Measurements from ENCODE around the gene DNAJC5. TPM values are rescaled to one million over a fixed set of nuclear protein-coding genes. Genes with fewer than 3 reads are reported as not detected.
"Not testable (repeated sequence)": the region's sequence is repeated elsewhere in the genome, so short reads cannot be mapped to it uniquely, and the experiment has no call there.

Gene DNAJC5
- total and polyA plus RNA-seq, 2 donors (not counting 3 experiments of a cell fraction or from before 2014, with no cell fraction given) = 44.7 to 60.3 TPM

- Histone ChIP-seq H4K20me1 (replicated peaks; ENCODE audit: control insufficient read depth, extremely low read depth, insufficient read depth, low read length) (peaks cover 7% of the 10 kb centered on the region), H3K9me1 (replicated peaks; ENCODE audit: control insufficient read depth, extremely low read depth, insufficient read depth, low read length) (no peaks in the 10 kb centered on the region), H3K4me1 (ENCODE audit: control insufficient read depth, extremely low read depth, insufficient read depth, low read length) (no peaks in the 10 kb centered on the region), H3K4me2 (ENCODE audit: insufficient read depth, low read length) (no peak overlapping the region), H3K36me3 (ENCODE audit: control insufficient read depth in 2 of 2, extremely low read depth in 1 of 2, insufficient read depth in 2 of 2, low read length in 2 of 2) (peaks cover 11 to 45% of the 10 kb centered on the region in 2 experiments), H3K27me3 (ENCODE audit: control insufficient read depth in 2 of 2, insufficient read depth in 2 of 2, low read length in 2 of 2) (no peaks in the 10 kb centered on the region), H3K9me3 (replicated peaks; ENCODE audit: control insufficient read depth, insufficient read depth, low read length) (no peaks in the 10 kb centered on the region), H3K4me3 (replicated peaks in 1 of 3; ENCODE audit: insufficient read depth in 1 of 3, low read depth in 1 of 3, low read length in 3 of 3) (no peak overlapping the region), H3K27ac (ENCODE audit: insufficient read depth, low read depth, low read length) (no peak overlapping the region), H3K9ac (replicated peaks; ENCODE audit: extremely low read depth, insufficient read depth, low read length) (no peak overlapping the region), H2AFZ (ENCODE audit: low read depth, low read length) (no peak overlapping the region), H3K79me2 (ENCODE audit: control insufficient read depth, insufficient read depth, low read length) (peaks cover 49% of the 10 kb centered on the region)
- POLR2A ChIA-PET = no interaction called here
- intact Hi-C loops (cut with micrococcal nuclease) = no loop called here
- TF ChIP-seq POLR2A (IDR thresholded peaks at IDR 0.05; ENCODE audit: low read depth, low read length) (no peak), EZH2 (IDR thresholded peaks at IDR 0.05; ENCODE audit: borderline replicate concordance, low read depth, low read length, severe bottlenecking) (no peak), GATA2 (IDR thresholded peaks at IDR 0.05; ENCODE audit: insufficient read depth, insufficient read length, low read depth, low read length) (no peak), FOS (IDR thresholded peaks at IDR 0.05; ENCODE audit: borderline replicate concordance, insufficient read depth, low read length) (no peak), CTCF (IDR thresholded peaks at IDR 0.05; ENCODE audit: extremely low read depth in 1 of 2, insufficient read depth in 1 of 2, low read depth in 1 of 2, low read length in 2 of 2) (no peak), MYC (IDR thresholded peaks at IDR 0.05; ENCODE audit: low read depth, low read length) (no peak), POLR2AphosphoS5 (IDR thresholded peaks at IDR 0.05; ENCODE audit: insufficient read depth, low read depth, low read length) (no peak)
- CTCF ChIA-PET = no interaction called here
- DNase-seq (ENCODE audit: low read depth, low spot score) (no peak), FAIRE-seq (no peak)
- dilution Hi-C loops (cut with MboI; ENCODE audit: extremely low pct_ligation_motif_present, low sequenced_read_pairs) = no loop called here
- BruUV-seq (replicated peaks) = no TSS peak
These were observed 34.1 kb downstream of the DNAJC5 start for GRCh38 chr20:63929071-63929470.

DNA sequence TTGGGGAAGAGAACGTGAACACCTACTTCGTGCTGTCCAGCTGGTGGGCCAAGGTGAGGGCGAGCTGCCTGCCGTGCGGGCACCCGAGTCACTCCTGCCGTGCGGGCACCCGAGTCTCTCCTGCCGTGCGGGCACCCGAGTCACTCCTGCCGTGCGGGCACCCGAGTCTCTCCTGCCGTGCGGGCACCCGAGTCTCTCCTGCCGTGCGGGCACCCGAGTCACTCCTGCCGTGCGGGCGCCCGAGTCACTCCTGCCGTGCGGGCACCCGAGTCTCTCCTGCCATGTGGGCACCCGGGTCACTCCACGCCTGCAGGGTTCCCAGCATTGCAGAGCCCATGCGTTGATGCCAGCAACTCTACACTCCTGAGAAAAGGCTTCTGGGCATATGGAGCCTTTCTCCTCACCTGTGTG is 34.6 kb downstream of the DNAJC5 start:
- FAIRE-seq; H3K4me3 ChIP-seq (replicated peaks in 1 of 3; ENCODE audit: insufficient read depth in 1 of 3, low read depth in 1 of 3, low read length in 3 of 3); H3K9ac ChIP-seq (replicated peaks; ENCODE audit: extremely low read depth, insufficient read depth, low read length); BruUV-seq (replicated peaks); H3K4me2 ChIP-seq (ENCODE audit: insufficient read depth, low read length); H3K9me3 ChIP-seq (replicated peaks; ENCODE audit: control insufficient read depth, insufficient read depth, low read length); H3K9me1 ChIP-seq (replicated peaks; ENCODE audit: control insufficient read depth, extremely low read depth, insufficient read depth, low read length); POLR2A ChIA-PET; H3K27ac ChIP-seq (ENCODE audit: insufficient read depth, low read depth, low read length); CTCF ChIA-PET; dilution Hi-C loops (cut with MboI; ENCODE audit: extremely low pct_ligation_motif_present, low sequenced_read_pairs); H2AFZ ChIP-seq (ENCODE audit: low read depth, low read length); DNase-seq (ENCODE audit: low read depth, low spot score); H3K4me1 ChIP-seq (ENCODE audit: control insufficient read depth, extremely low read depth, insufficient read depth, low read length); H3K27me3 ChIP-seq (ENCODE audit: control insufficient read depth in 2 of 2, insufficient read depth in 2 of 2, low read length in 2 of 2); H4K20me1 ChIP-seq (replicated peaks; ENCODE audit: control insufficient read depth, extremely low read depth, insufficient read depth, low read length); intact Hi-C loops (cut with micrococcal nuclease): not testable (repeated sequence)
- peaks cover 13 to 45% of the 10 kb centered on the region in 2 experiments for H3K36me3 ChIP-seq (ENCODE audit: control insufficient read depth in 2 of 2, extremely low read depth in 1 of 2, insufficient read depth in 2 of 2, low read length in 2 of 2)
- H3K79me2 ChIP-seq (ENCODE audit: control insufficient read depth, insufficient read depth, low read length) = peaks cover 49% of the 10 kb centered on the region
